Measurements from ENCODE around the gene PGAM1. TPM values are rescaled to one million over a fixed set of nuclear protein-coding genes. Genes with fewer than 3 reads are reported as not detected.

The PGAM1 gene
- 161 TPM for total RNA-seq
- 328 TPM for polyA plus RNA-seq (ENCODE audit: insufficient read depth, low read depth, low replicate concordance)
- long read RNA-seq, donor 1, transcript PGAM1-201 (4 exons, 1,830 nt): major isoform, 62 of 62 reads
- long read RNA-seq, donor 1, partial matches to known transcripts: 0 of 62 reads
- long read RNA-seq, donor 1, other reads (novel, unspliced or antisense): 0 of 62 reads
- long read RNA-seq, donor 2, transcript PGAM1-201 (4 exons, 1,830 nt): major isoform, 70 of 77 reads
- long read RNA-seq, donor 2, partial matches to known transcripts: 7 of 77 reads
- long read RNA-seq, donor 2, other reads (novel, unspliced or antisense): 0 of 77 reads
- long read RNA-seq, donor 3, transcript PGAM1-201 (4 exons, 1,830 nt): major isoform, 117 of 125 reads
- long read RNA-seq, donor 3, partial matches to known transcripts: 8 of 125 reads
- long read RNA-seq, donor 3, other reads (novel, unspliced or antisense): 0 of 125 reads
- long read RNA-seq, donor 4, transcript PGAM1-201 (4 exons, 1,830 nt): major isoform, 68 of 68 reads
- long read RNA-seq, donor 4, partial matches to known transcripts: 0 of 68 reads
- long read RNA-seq, donor 4, other reads (novel, unspliced or antisense): 0 of 68 reads
- long read RNA-seq, donor 5, partial matches to known transcripts: 0 of 4 reads
- long read RNA-seq, donor 5, other reads (novel, unspliced or antisense): 0 of 4 reads
- long read RNA-seq, donor 6, transcript PGAM1-201 (4 exons, 1,830 nt): major isoform, 35 of 35 reads
- long read RNA-seq, donor 6, partial matches to known transcripts: 0 of 35 reads
- long read RNA-seq, donor 6, other reads (novel, unspliced or antisense): 0 of 35 reads
- long read RNA-seq, donor 7, transcript PGAM1-201 (4 exons, 1,830 nt): major isoform, 155 of 165 reads
- long read RNA-seq, donor 7, partial matches to known transcripts: 6 of 165 reads
- long read RNA-seq, donor 7, other reads (novel, unspliced or antisense): 4 of 165 reads
- long read RNA-seq, donor 8, transcript PGAM1-201 (4 exons, 1,830 nt): major isoform, 65 of 65 reads
- long read RNA-seq, donor 8, partial matches to known transcripts: 0 of 65 reads
- long read RNA-seq, donor 8, other reads (novel, unspliced or antisense): 0 of 65 reads
- long read RNA-seq, donor 9, transcript PGAM1-201 (4 exons, 1,830 nt): major isoform, 46 of 52 reads
- long read RNA-seq, donor 9, partial matches to known transcripts: 6 of 52 reads
- long read RNA-seq, donor 9, other reads (novel, unspliced or antisense): 0 of 52 reads
- long read RNA-seq, donor 10, transcript PGAM1-201 (4 exons, 1,830 nt): major isoform, 59 of 69 reads
- long read RNA-seq, donor 10, partial matches to known transcripts: 10 of 69 reads
- long read RNA-seq, donor 10, other reads (novel, unspliced or antisense): 0 of 69 reads

DNA sequence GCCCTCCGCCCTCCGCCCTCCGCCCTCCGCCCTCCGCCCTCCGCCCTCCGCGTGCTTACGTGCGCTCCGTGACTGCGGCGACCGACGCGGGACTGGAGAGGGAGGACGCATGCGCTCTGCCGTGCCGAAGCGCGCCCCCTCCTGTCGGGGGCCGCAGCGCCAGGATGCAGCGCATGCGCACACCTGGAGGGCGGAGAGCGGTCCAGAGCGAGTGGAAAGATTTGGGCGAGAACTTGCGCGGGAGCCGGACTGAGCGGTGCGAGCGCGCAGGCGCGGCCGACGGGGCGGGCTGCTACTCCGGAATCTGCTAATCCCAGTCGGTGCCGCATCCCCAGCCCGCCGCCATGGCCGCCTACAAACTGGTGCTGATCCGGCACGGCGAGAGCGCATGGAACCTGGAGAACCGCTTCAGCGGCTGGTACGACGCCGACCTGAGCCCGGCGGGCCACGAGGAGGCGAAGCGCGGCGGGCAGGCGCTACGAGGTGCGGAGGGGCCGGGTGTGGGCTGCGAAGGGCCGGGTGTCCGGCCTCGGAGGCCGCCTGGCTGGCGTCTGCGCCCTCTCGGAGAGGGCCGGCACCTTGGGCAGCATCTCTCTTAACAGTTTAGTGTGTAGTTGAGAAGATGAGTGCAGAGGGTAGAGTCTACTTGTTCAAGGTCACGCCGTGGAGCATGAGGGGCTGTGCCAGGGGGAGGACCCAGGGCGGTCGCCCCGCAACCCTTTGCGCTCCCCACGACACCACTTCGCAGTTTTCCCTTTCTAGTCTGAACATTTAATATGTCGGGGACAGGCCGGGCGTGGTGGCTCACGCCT lies at the start of gene PGAM1:
Gene PGAM1 (plus strand): TSS at position 228 of the 812 bp plus-strand sequence. CDS start 117 bp downstream, at position 345.
- Histone ChIP-seq H3K36me3 (ENCODE audit: control insufficient read depth in 2 of 3, insufficient read depth in 3 of 3, low read length in 3 of 3) (peaks cover 4 to 13% (median 7%) of the 10 kb centered on the region in 3 donors), H3K27ac (ENCODE audit: low read depth in 2 of 2, low read length in 2 of 2) (peak within 1 kb of the TSS; percentile 83 to 86), H3K4me1 (ENCODE audit: control insufficient read depth in 2 of 3, insufficient read depth in 2 of 3, low read depth in 1 of 3, low read length in 3 of 3) (peaks cover 0 to 15% (median 7%) of the 10 kb centered on the region in 3 donors), H3K9me3 (ENCODE audit: control insufficient read depth in 2 of 3, insufficient read depth in 1 of 3, low read length in 3 of 3) (no peaks in the 10 kb centered on the region), H3K27me3 (ENCODE audit: control insufficient read depth, insufficient read depth, low read length) (no peaks in the 10 kb centered on the region), H3K4me3 (ENCODE audit: low read length in 3 of 3) (peak within 1 kb of the TSS; percentile 81 to 94 (median 91)), H3K9ac (ENCODE audit: low read length in 3 of 3) (peak within 1 kb of the TSS; percentile 75 to 92 (median 87))
- DNase-seq: peak; percentile 97 to 99 (median 98)
- peak; percentile 68 for TF ChIP-seq CTCF (IDR thresholded peaks at IDR 0.05; ENCODE audit: borderline replicate concordance, extremely low read depth, insufficient read depth)
- intact Hi-C loops (cut with DNase I): no loop called here
- FAIRE-seq: no peak

- Histone ChIP-seq H3K27me3 (ENCODE audit: control insufficient read depth, insufficient read depth, low read length) (no peaks in the 10 kb centered on the region), H3K9ac (ENCODE audit: low read length in 3 of 3) (no peak overlapping the region), H3K4me1 (ENCODE audit: control insufficient read depth in 2 of 3, insufficient read depth in 2 of 3, low read depth in 1 of 3, low read length in 3 of 3) (no peaks in the 10 kb centered on the region), H3K4me3 (ENCODE audit: low read length in 3 of 3) (no peak overlapping the region), H3K27ac (ENCODE audit: low read depth in 2 of 2, low read length in 2 of 2) (no peak overlapping the region), H3K36me3 (ENCODE audit: control insufficient read depth in 2 of 3, insufficient read depth in 3 of 3, low read length in 3 of 3) (peaks cover 3 to 17% (median 9%) of the 10 kb centered on the region in 3 donors), H3K9me3 (ENCODE audit: control insufficient read depth in 2 of 3, insufficient read depth in 1 of 3, low read length in 3 of 3) (no peaks in the 10 kb centered on the region)
- FAIRE-seq (no peak), DNase-seq (no peak)
- no peak for TF ChIP-seq CTCF (IDR thresholded peaks at IDR 0.05; ENCODE audit: borderline replicate concordance, extremely low read depth, insufficient read depth)
- intact Hi-C loops (cut with DNase I): no loop called here
Measured at GRCh38 chr10:97376413-97376812, 49.6 kb upstream of the PGAM1 start.
